Measurements from ENCODE around the gene TMEM178B. TPM values are rescaled to one million over a fixed set of nuclear protein-coding genes. Genes with fewer than 3 reads are reported as not detected.

TMEM178B gene
- total and polyA plus RNA-seq, 9 of the 15 experiments (the other 6 are each of a cell fraction or from before 2014, with no cell fraction given), result under 0.01 to 0.03 (median 0.01) TPM; not detected in 5

GRCh38 chr7:141265668-141266067 lies 191.8 kb downstream of the TMEM178B start:
- Histone ChIP-seq H3K79me2 (ENCODE audit: control insufficient read depth, insufficient read depth, low read length) (no peaks in the 10 kb centered on the region), H3K36me3 (ENCODE audit: control insufficient read depth, insufficient read depth, low read length) (no peaks in the 10 kb centered on the region), H3K4me1 (replicated peaks in 1 of 2; ENCODE audit: control insufficient read depth in 2 of 2, insufficient read depth in 2 of 2, low read length in 2 of 2) (no peaks in the 10 kb centered on the region), H3K27ac (ENCODE audit: extremely low read depth, low read depth, low read length) (no peak overlapping the region), H3K4me3 (no peak overlapping the region), H3K27me3 (ENCODE audit: control insufficient read depth in 2 of 2, insufficient read depth in 2 of 2, low read length in 2 of 2) (peaks cover 0 to 3% of the 10 kb centered on the region in 2 experiments; a peak in 2 of 5 replicates), H3K9me3 (replicated peaks; ENCODE audit: control insufficient read depth, insufficient read depth, low read depth, low read length) (no peaks in the 10 kb centered on the region), H3K9ac (ENCODE audit: insufficient read depth in 1 of 2, low read depth in 2 of 2, low read length in 2 of 2) (no peak overlapping the region), H4K20me1 (replicated peaks; ENCODE audit: control insufficient read depth, insufficient read depth, low read length) (no peaks in the 10 kb centered on the region), H2AFZ (ENCODE audit: low read depth, low read length) (no peak overlapping the region), H3K9me1 (ENCODE audit: control insufficient read depth, insufficient read depth, low read length) (no peaks in the 10 kb centered on the region), H3K4me2 (ENCODE audit: insufficient read depth, low read length) (no peak overlapping the region)
- ChIA-PET CTCF (ENCODE audit: low intra/inter-chr PET ratio) (no interaction called here), POLR2A (interaction anchor here (0.8 kb wide), 1 partner anchor 100 kb away, joined by 3 read pairs; no protein-coding TSS in a partner anchor)
- in situ Hi-C loops (cut with MboI) (no loop called here), intact Hi-C loops (cut with micrococcal nuclease) (no loop called here)
- no TSS peak for BruUV-seq (replicated peaks)
- 0% methylated on average over 2 of the region's 2 CpGs for WGBS (ENCODE audit: insufficient coverage, low coverage, missing lambda C conversion rate)
- DNase-seq (ENCODE audit: extremely low read depth in 1 of 4, low spot score in 3 of 4) (no peak), ATAC-seq (no peak), FAIRE-seq (no peak)
- TF ChIP-seq ERF (CRISPR knock-in tag; IDR thresholded peaks at IDR 0.05) (no peak), ZKSCAN8 (CRISPR knock-in tag; IDR thresholded peaks at IDR 0.05) (no peak), ZNF143 (CRISPR knock-in tag; IDR thresholded peaks at IDR 0.05) (no peak), KDM4B (IDR thresholded peaks at IDR 0.05; ENCODE audit: borderline replicate concordance in 2 of 2, low read depth in 1 of 2) (no peak), JUND (IDR thresholded peaks at IDR 0.05; ENCODE audit: borderline replicate concordance, low read depth, low read length) (no peak), JUND (tag; IDR thresholded peaks at IDR 0.05; ENCODE audit: borderline replicate concordance, low read depth, low read length) (no peak), SMARCC2 (IDR thresholded peaks at IDR 0.05; ENCODE audit: low read depth) (no peak), KAT8 (IDR thresholded peaks at IDR 0.05; ENCODE audit: low read depth) (no peak), XRCC4 (IDR thresholded peaks at IDR 0.05; ENCODE audit: extremely low read depth, insufficient read depth, insufficient read length) (no peak), SOX6 (IDR thresholded peaks at IDR 0.05) (no peak)
